Transverse colon (tissue), 4 donors: ENCODE measurements around the gene SPATA6.

Source experiments
- POLR2AphosphoS5 ChIP-seq, 3 donors: sonication (generic); formaldehyde crosslinking; IDR thresholded peaks; one replicate each; pipeline ENCODE4 v1.6.1; 2016; ENCODE audit warnings: antibody characterized with exemption in 3 of 3
- TF ChIP-seq, protein P1 (sequence below), 5 experiments: fragments of 200-600 bp in 3 of 5; fragments of 450-650 bp in 2 of 5; sonication (generic) in 3 of 5; IDR thresholded peaks; 1 replicate in 2 of 5; 2 replicates in 3 of 5; pipeline ENCODE4 v1.5.1; 2016 to 2017; ENCODE audit warnings: antibody characterized with exemption in 5 of 5, inconsistent platforms in 3 of 5, mild to moderate bottlenecking in 2 of 5, moderate library complexity in 1 of 5

DNA sequence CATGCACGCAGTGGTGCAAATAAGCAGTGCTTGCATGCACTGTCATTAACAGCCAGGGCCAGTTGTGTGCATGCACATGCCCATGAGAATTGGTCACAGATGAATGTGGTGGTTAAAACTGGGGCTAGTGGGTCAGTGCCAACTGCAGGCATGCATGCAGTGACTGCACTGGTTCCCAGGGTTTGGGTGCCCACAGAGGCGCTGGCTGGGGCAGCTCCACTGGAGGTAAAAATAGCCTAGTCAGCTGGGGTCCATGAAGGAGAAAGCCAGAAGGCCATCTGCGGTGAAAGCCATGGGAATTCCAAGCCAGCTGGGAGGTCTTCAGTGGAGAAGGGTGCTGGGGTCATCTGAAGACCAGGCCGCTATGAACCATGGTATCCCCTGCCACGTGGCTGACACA is 179.3 kb downstream of the SPATA6 start:
- TF ChIP-seq, protein P1, sequence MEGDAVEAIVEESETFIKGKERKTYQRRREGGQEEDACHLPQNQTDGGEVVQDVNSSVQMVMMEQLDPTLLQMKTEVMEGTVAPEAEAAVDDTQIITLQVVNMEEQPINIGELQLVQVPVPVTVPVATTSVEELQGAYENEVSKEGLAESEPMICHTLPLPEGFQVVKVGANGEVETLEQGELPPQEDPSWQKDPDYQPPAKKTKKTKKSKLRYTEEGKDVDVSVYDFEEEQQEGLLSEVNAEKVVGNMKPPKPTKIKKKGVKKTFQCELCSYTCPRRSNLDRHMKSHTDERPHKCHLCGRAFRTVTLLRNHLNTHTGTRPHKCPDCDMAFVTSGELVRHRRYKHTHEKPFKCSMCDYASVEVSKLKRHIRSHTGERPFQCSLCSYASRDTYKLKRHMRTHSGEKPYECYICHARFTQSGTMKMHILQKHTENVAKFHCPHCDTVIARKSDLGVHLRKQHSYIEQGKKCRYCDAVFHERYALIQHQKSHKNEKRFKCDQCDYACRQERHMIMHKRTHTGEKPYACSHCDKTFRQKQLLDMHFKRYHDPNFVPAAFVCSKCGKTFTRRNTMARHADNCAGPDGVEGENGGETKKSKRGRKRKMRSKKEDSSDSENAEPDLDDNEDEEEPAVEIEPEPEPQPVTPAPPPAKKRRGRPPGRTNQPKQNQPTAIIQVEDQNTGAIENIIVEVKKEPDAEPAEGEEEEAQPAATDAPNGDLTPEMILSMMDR (IDR thresholded peaks at IDR 0.05), result no peak
- no peak for TF ChIP-seq POLR2AphosphoS5 (IDR thresholded peaks at IDR 0.05)
